ENCODE results near the gene POMT2.

Gene POMT2

DNA sequence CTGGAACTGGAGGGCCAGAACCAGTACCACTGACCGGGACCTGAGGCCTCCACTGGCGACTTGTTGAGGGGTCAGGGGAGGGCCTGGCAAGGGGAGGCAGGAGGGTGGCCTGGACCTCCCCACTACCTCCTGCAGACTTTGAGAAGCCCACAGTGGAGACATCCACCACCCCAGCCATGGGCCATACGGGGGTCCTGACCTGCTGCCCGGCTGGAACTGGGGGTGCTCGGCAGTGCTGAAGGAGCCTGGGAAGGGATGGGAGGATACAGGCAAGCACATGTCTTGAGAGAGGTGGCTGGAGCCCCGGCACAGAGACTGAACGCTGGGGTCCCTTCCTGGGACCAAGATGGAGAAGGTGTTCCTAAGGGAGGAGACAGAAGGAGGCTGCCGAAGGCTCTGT, 64.0 kb downstream of the POMT2 start:
- H3K4me3 ChIP-seq (ENCODE audit: low read depth, low read length) = no peak overlapping the region
- TF ChIP-seq MYC (IDR thresholded peaks at IDR 0.05; ENCODE audit: low read depth, low read length) (no peak), POLR2A (IDR thresholded peaks at IDR 0.05; ENCODE audit: extremely low read depth, insufficient read length) (no peak), MAX (IDR thresholded peaks at IDR 0.05; ENCODE audit: low read depth, low read length) (no peak)
- TF ChIP-seq, protein P1, sequence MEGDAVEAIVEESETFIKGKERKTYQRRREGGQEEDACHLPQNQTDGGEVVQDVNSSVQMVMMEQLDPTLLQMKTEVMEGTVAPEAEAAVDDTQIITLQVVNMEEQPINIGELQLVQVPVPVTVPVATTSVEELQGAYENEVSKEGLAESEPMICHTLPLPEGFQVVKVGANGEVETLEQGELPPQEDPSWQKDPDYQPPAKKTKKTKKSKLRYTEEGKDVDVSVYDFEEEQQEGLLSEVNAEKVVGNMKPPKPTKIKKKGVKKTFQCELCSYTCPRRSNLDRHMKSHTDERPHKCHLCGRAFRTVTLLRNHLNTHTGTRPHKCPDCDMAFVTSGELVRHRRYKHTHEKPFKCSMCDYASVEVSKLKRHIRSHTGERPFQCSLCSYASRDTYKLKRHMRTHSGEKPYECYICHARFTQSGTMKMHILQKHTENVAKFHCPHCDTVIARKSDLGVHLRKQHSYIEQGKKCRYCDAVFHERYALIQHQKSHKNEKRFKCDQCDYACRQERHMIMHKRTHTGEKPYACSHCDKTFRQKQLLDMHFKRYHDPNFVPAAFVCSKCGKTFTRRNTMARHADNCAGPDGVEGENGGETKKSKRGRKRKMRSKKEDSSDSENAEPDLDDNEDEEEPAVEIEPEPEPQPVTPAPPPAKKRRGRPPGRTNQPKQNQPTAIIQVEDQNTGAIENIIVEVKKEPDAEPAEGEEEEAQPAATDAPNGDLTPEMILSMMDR (IDR thresholded peaks at IDR 0.05; ENCODE audit: low read depth, low read length) = no peak
- no peak for DNase-seq (ENCODE audit: low read depth)

DNA sequence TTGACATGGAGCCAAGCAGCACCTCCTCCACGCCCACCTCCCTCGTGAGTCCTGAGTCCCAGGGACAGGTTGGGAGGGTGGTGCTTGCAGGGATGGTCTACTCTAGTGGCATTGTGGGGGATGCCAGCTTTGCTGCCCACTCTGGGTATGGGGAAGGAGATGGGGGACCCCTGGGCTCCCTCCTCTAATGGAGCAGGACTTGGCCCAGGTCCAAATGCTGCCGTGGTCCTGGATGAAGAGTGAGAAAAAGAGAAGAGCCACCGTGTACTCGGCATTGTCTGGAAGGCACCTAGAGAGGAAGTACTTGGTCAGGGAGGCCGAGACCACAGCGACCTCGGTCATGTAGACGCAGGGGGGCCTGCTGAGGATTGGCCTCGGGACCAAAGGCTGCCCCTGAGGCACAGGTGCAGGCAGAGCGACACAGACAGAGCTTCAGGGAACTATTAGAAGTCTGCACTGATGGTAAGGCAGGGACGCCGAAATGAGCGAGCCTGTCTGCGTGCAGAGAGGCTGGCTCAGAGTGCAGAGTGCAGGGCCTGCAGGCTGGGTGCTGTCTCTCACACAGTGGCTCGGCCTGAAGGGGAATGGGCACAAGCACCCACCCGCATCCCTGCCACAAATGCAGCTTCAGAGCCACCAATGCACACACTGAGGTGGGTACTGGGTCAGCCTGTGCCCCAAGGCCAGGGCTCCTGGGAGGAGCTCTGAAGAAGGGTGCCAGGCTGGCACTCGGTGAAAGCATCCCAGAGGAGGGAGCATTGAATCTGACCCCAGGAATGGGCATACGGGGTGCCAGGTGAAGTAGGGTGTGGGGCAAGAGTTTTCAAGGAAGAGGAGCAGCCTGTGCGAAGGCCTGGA, 67.1 kb downstream of the POMT2 start:
- H3K4me3 ChIP-seq (ENCODE audit: low read depth, low read length) = no peak overlapping the region
- no peak for DNase-seq (ENCODE audit: low read depth)
- no peak for TF ChIP-seq POLR2A (IDR thresholded peaks at IDR 0.05; ENCODE audit: extremely low read depth, insufficient read length)

DNA sequence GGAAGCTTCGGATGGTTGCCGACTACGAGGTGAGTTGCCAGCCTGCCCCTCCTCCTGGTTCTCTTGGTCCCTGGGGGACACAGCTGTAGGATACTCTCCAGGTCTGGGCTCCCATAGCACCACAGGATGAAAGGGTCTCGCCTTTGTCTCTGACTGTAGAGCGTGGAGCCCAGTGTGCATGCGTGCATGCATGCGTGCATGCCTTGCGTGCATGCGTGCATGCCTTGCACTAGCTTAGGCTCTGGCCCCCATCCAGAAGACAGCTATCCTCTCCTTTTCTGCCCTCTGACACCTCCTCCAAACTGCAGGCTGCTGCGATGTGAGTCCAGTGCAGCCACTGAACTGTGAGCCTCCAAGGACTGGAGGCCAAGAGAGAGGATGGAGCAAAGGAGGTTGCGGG, 68.8 kb downstream of the POMT2 start:
- DNase-seq (ENCODE audit: low read depth) = no peak
- TF ChIP-seq MYC (IDR thresholded peaks at IDR 0.05; ENCODE audit: low read depth, low read length) (no peak), MAX (IDR thresholded peaks at IDR 0.05; ENCODE audit: low read depth, low read length) (no peak), POLR2A (IDR thresholded peaks at IDR 0.05; ENCODE audit: extremely low read depth, insufficient read length) (no peak)
- TF ChIP-seq, protein P1 (IDR thresholded peaks at IDR 0.05; ENCODE audit: low read depth, low read length) = no peak
- H3K4me3 ChIP-seq (ENCODE audit: low read depth, low read length) = no peak overlapping the region

GRCh38 chr14:77250927-77251326, 69.8 kb downstream of the POMT2 start:
- TF ChIP-seq POLR2A (IDR thresholded peaks at IDR 0.05; ENCODE audit: extremely low read depth, insufficient read length) (no peak), MYC (IDR thresholded peaks at IDR 0.05; ENCODE audit: low read depth, low read length) (no peak), MAX (IDR thresholded peaks at IDR 0.05; ENCODE audit: low read depth, low read length) (no peak)
- TF ChIP-seq, protein P1 (IDR thresholded peaks at IDR 0.05; ENCODE audit: low read depth, low read length) = no peak
- no peak for DNase-seq (ENCODE audit: low read depth)
- no peak overlapping the region for H3K4me3 ChIP-seq (ENCODE audit: low read depth, low read length)

- no peak for DNase-seq (ENCODE audit: low read depth)
- H3K4me3 ChIP-seq (ENCODE audit: low read depth, low read length) = no peak overlapping the region
- TF ChIP-seq POLR2A (IDR thresholded peaks at IDR 0.05; ENCODE audit: extremely low read depth, insufficient read length) (no peak), MYC (IDR thresholded peaks at IDR 0.05; ENCODE audit: low read depth, low read length) (no peak), MAX (IDR thresholded peaks at IDR 0.05; ENCODE audit: low read depth, low read length) (no peak)
- TF ChIP-seq, protein P1 (IDR thresholded peaks at IDR 0.05; ENCODE audit: low read depth, low read length) = no peak
Observed at GRCh38 chr14:77249286-77249685, 71.4 kb downstream of the POMT2 start.

DNA sequence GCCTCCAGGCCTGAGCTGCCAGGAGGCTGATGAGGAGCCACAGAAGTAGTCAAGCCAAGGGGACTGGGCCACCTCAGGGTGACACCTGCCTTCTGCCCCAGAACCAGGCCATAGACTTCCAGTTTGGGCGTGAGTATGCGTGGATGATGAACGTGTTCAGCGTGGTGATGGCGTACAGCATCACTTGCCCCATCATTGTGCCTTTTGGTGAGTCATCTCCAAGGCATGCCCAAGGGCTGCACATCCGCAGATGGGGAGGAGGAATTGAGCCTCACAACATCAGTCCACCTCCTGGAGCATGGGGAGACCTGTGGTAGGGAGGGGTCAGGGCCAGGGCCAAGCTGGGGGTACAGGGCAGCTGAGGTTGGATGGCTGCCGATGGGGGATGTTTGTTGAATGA, 72.0 kb downstream of the POMT2 start:
- TF ChIP-seq MAX (IDR thresholded peaks at IDR 0.05; ENCODE audit: low read depth, low read length) (no peak), POLR2A (IDR thresholded peaks at IDR 0.05; ENCODE audit: extremely low read depth, insufficient read length) (no peak), MYC (IDR thresholded peaks at IDR 0.05; ENCODE audit: low read depth, low read length) (no peak)
- TF ChIP-seq, protein P1 (IDR thresholded peaks at IDR 0.05; ENCODE audit: low read depth, low read length) = no peak
- no peak for DNase-seq (ENCODE audit: low read depth)
- no peak overlapping the region for H3K4me3 ChIP-seq (ENCODE audit: low read depth, low read length)
